NK-92 (cell line): ENCODE measurements around the gene CDH22.

ENCODE experiments used
- DNase-seq: peaks from one replicate; lab custom pipeline; 2025; ENCODE audit not compliant: unreplicated experiment; lab: John Stamatoyannopoulos, UW

Gene CDH22

GRCh38 chr20:46150943-46151342 is 157.4 kb downstream of the CDH22 start:
- DNase-seq = no peak

- no peak for DNase-seq
Observed at GRCh38 chr20:46148313-46149208, 159.7 kb downstream of the CDH22 start.

DNA sequence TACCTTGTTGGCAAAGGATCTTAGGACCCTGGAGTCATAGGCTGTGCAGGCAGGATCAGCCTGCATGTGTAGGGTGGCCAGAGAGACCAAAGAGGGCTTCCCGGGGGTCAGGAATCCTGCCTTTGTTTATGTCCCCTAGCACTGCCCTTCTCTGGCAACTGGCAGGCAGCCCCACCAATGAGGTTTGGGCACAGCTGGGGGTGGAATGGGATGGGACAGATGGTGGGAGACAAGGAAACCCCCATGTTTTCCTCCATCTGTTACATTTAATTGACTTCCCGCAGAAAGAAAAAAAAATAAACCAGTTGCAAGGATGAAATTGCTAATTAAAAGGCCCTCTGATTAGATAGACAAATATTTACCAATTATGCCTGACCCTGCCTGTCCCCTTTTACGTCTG is 162.6 kb downstream of the CDH22 start:
- DNase-seq = no peak

DNA sequence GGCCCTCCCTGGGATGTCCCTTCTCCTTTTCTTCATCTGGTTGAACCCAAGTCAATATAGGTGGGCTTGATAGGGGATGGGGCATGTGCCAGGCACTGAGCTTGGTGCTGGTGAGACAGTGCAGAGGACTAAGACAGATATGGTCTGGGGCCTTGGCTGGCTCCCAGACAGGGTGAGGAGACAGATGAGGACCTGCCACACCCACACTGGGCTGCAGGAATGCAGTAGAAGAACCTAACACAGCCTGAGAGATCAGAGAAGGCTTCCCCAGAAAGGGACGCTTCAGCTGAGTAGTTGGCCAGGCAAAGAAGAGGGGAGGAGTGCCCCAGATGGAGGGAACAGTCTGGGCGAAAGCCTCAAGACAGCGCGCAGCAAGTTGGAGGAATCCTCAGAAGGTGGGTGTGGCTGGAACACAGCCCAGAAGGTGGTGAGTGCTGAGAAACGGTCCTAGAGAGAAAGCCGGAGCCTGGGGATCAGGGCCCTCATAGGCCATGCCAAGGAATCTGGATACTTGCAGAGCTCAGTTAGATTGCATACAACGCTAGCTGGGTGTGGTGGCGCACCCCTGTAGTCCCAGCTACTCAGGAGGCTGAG is 163.8 kb downstream of the CDH22 start:
- DNase-seq = no peak

GRCh38 chr20:46142124-46142523 is 166.2 kb downstream of the CDH22 start:
- DNase-seq = no peak

GRCh38 chr20:46139908-46140482 is 168.3 kb downstream of the CDH22 start:
- DNase-seq = no peak

DNA sequence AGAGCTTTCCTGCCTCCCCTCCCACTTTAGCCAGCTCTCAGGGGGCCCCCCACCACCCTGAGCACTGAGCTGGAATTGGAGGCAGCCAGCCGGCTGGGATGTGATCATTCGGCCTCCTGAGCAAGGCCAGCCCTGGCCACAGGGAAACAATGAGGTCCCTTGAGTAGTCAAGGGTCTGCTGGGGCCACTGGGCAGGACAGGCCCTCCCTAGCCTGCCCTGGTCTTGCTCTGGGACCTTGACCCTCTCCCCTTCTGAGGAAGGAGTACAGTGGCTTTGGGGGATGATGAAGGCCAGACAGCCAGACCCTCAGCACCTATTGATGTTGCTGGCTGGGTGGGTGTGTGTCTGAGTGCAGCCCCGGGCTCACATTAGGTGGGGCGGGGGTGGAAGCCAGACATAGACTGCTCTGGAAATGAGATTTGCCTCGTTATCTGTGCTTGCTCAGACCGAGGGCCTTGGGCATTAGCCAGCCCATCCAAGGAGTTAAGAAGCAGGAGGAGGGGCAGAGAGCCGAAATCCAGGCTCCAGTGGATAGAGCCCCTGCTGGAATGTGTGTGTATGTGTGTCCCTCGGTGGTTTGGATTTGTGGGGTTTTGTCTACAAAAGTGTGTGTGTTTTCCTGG is 168.9 kb downstream of the CDH22 start:
- DNase-seq = no peak

- no peak for DNase-seq
Observed at GRCh38 chr20:46137816-46138215, 170.5 kb downstream of the CDH22 start.

- DNase-seq = no peak
Observed at GRCh38 chr20:46135856-46136633, 172.3 kb downstream of the CDH22 start.

DNA sequence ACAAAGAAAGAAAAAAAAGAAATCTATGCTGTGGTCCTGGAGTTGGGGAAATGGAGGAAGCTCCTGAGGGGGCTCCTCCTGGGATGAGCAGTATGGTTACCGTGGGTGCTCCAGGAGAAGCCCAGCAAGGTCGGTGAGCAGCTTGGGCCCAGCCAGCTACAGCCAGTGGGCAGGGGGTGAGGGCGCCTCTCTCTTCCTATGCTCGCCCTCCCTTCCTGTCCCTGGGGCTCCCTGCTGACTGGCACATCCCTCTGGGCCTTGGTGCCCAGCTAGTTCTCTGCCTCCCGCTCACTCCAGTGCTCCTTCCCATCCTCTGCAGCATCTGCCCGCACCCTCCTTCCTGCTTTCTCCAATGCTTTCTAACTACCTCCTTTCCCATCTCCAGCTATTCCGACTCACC is 173.6 kb downstream of the CDH22 start:
- DNase-seq = no peak

GRCh38 chr20:46133886-46134654 is 174.2 kb downstream of the CDH22 start:
- DNase-seq = no peak

- DNase-seq = no peak
Observed at GRCh38 chr20:46132705-46133120, 175.6 kb downstream of the CDH22 start.

- DNase-seq = no peak
Observed at GRCh38 chr20:46131396-46131795, 176.9 kb downstream of the CDH22 start.

- DNase-seq = no peak
Observed at GRCh38 chr20:46130534-46130933, 177.8 kb downstream of the CDH22 start.

DNA sequence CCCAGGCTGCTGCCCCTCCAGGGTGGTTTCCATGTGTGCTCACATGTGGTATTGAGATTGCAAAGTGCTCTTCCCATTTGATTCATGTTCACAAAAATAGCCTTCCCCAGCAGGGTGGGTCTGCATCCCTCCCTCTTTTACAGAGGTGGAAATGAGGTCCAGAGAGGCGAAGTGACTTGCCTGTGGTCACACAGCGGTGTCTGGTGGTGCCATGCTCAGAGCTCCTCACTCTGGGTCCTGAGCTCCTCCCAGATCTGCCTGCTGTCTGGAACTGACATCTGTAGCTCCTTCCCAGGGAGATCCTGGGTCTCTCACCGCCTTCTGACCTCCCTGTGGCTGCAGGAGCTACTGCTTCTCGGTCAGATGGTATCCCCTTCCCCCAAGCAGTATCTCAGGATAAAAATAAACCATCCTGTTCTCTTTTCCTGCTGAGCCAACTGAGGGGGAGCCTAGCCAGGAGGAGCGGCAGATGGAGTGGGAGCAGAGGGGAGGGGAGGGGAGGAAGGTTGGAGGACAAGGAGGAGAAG is 178.3 kb downstream of the CDH22 start:
- DNase-seq = no peak

DNA sequence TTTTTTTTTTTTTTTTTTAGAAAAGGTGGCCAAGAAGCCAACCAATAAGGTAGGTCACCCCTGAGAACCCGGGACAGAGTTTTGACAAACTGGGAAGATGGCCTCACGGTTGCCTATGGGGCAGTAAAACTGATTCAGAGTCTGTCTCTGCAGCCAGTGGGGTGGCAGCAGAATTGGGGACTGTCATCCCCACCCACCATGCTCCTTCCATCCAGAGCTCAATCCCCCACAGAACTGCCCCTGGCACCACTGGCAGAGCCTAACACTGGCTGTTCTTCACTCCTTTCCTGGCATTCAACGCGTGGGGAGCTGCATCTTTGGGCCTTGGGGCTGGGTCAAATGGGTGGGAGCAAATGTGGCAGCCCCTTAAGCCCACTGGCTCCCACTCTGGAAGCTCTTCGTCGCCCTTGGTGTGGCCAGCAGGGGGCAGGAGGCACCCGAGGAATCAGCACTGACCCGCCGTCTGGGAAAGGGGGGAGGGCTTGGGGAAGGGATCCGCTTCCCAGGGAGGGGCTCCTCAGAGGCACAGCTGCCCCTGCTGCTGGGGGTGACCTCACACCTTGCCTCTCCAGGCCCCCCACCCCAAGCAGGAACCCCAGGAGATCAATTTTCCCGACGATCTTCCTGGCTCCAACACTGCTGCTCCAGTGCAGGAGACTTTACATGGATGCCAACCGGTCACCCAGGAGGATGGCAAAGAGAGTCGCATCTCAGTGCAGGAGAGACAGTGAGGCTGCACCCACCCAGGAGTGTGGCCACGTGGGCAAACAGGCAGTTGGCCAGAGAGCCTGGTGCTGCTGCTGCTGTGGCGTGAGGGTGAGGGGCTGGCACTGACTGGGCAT is 179.8 kb downstream of the CDH22 start:
- DNase-seq = no peak

- no peak for DNase-seq
Observed at GRCh38 chr20:46127396-46128010, 180.8 kb downstream of the CDH22 start.

DNA sequence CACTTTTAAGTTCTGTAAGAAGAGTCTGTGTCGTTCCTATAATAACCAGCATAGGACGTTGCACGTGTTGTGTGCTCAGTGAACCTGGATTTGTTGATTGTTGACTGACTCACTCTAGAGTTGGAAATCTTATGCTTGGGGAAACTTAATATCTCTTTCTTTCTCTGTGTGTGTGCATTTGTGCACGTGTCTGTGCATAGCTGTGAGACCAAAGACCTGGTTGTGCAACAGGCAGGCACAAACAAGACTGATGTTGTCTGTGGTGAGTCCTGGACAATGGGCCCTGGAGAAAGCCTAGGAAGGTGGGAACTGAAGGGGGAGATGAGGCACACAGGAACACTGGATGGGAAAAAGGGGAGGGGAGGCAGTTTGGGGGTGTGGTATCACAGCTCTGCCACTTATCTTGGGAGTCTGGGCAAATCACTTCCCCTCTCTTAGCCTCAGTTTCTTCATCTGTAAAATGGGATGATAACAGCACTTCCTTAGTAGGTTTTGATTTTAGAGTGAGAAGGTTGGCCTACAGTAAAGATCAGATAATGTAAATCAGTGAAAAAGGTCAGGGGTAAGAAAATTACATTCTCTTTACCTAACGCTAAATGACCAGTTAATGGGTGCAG is 181.8 kb downstream of the CDH22 start:
- DNase-seq = no peak
